Measurements from ENCODE around the gene PRDM15.

PRDM15 gene

DNA sequence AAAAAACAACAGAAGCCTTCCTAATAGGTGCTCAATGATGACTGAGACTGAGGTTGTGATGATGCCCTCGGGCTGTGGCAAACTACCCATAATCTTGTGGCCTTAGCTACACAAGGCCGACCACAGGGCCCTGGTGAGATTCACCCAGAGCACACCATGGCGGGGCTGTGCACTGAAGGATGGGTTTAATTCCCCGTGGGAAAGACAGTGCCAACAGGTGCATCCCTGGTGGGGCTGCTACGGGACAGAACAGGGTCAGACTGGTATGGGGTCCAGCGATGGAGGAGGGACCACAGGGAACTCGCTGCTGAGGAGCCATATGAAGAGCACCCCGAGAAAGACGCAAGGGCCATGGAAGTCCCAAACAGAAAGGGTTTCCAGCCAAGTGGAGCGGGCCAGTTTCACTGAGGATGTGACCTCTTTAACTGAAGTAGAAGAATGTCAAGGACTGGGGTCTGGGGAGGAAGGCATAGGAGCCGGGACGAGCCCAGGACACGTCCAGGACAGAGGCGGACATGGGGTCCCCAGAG is 21.3 kb downstream of the PRDM15 start:
- in situ Hi-C loops (cut with MboI; ENCODE audit: low sequenced_read_pairs, unreplicated experiment) = no loop called here
- TF ChIP-seq, protein P1, sequence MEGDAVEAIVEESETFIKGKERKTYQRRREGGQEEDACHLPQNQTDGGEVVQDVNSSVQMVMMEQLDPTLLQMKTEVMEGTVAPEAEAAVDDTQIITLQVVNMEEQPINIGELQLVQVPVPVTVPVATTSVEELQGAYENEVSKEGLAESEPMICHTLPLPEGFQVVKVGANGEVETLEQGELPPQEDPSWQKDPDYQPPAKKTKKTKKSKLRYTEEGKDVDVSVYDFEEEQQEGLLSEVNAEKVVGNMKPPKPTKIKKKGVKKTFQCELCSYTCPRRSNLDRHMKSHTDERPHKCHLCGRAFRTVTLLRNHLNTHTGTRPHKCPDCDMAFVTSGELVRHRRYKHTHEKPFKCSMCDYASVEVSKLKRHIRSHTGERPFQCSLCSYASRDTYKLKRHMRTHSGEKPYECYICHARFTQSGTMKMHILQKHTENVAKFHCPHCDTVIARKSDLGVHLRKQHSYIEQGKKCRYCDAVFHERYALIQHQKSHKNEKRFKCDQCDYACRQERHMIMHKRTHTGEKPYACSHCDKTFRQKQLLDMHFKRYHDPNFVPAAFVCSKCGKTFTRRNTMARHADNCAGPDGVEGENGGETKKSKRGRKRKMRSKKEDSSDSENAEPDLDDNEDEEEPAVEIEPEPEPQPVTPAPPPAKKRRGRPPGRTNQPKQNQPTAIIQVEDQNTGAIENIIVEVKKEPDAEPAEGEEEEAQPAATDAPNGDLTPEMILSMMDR (IDR thresholded peaks at IDR 0.05; ENCODE audit: borderline replicate concordance, control extremely low read depth, extremely low read depth, insufficient read depth, missing control alignments) = no peak

DNA sequence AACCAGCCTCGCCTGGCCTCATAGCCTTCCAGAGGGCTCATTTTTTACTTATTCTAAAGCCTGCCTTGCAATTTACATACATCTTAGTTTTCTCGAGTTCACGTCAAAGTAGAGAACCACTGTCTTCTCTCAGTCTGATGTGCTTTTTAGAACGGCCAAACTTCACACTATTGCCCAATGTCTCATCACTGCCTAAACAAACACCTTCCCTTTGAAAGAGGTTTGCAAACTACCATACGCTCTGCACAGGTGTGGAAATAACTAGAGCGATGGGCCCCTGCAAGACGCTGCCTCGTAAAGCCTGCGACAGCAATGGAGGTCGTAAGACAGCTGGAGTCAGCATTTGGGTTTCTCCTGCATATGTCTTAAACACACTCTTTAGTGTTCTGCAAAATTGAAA is 22.6 kb downstream of the PRDM15 start:
- no peak for DNase-seq (ENCODE audit: low spot score)
- in situ Hi-C loops (cut with MboI; ENCODE audit: low sequenced_read_pairs, unreplicated experiment) = no loop called here
- TF ChIP-seq, protein P1 (IDR thresholded peaks at IDR 0.05; ENCODE audit: borderline replicate concordance, control extremely low read depth, extremely low read depth, insufficient read depth, missing control alignments) = no peak

More for the DNA sequence above, 21.3 kb downstream of the PRDM15 start:
- DNase-seq (ENCODE audit: low spot score) = no peak

DNA sequence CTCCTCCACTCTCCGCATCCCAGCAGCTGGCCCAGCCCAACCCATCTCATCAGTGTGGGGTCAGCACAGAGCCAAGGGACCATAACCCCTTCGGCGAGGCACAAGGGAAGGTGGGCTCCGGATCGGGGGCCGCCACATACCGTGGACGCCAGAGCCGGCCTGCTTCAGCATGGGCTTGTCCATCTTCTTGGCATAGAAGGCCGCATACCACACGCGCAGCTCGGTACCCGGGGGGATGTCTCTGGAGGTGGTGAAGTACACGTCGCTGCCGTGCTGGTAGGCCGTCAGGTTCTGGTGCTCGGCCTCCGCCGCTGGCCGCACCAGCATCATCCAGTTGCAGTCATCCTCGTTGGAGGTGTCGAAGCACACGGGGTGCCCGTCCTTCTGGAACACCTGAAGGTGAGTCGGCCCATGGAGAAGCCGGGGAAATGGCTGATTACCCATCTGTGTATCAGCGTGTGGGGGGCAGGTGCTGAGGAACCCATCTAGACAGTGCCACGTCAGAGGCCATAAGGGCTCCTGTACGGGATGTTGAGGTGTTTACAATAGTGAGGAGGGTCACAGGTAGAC is 24.6 kb downstream of the PRDM15 start:
- DNase-seq (ENCODE audit: low spot score) = no peak
- TF ChIP-seq, protein P1 (IDR thresholded peaks at IDR 0.05; ENCODE audit: borderline replicate concordance, control extremely low read depth, extremely low read depth, insufficient read depth, missing control alignments) = no peak

DNA sequence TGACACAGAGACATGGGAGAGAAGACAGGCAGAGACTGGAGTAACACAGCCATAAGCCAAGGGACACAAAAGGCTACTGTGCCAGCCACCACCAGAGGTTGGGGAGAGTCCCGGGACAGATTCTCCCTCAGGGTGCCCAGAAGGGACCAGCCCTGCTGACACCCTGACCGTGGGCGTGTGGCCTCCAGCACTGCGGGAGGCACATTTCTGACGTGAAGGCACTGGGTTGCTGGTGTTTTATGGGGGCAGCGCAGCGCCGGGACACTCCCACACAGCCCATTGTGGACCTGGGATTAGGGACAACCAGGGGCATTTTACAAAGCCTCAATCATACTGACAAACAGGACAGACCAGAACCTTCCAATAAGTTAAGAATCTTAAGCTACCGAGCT is 26.2 kb downstream of the PRDM15 start:
- DNase-seq (ENCODE audit: low spot score) = no peak
- TF ChIP-seq, protein P1 (IDR thresholded peaks at IDR 0.05; ENCODE audit: borderline replicate concordance, control extremely low read depth, extremely low read depth, insufficient read depth, missing control alignments) = no peak
- in situ Hi-C loops (cut with MboI; ENCODE audit: low sequenced_read_pairs, unreplicated experiment) = no loop called here

More for the DNA sequence above, 24.6 kb downstream of the PRDM15 start:
- in situ Hi-C loops (cut with MboI; ENCODE audit: low sequenced_read_pairs, unreplicated experiment) = no loop called here

DNA sequence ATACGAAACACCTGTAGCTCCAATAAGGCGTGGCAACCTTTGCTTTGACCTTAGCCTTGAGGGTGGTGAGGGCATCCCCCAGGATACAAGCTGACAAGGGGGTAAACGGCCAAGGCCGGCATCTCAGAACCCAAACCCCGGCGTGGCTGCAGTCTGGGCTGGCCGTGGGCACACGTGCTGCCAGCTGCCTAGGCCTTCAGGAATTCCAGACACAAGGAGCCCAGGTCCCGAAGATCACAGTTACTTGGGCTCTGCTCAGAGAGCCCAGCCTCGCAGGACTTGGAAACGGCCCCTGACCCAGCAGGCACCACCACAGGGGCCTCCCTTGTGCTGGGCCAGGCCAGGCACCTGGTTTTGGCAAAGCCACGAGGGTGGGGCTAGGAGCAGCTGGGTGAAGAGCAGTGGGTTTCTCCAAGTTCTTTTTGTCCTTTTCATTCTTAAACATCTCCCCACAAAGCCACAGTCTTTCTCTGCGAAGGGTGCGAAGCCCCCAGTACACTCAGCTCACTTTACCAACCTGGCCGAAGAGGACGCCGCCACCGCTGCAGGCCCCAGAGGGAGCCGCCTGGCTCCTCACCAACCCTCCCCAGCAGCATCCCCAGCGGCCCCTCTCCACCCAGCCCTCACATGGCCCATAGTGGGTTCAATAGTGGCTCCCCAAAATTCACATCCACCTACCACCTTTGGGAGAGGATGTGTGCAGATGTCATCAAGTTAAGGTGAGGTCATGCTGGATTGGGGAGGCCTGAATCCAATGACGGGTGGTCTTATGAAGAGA is 26.8 kb downstream of the PRDM15 start:
- TF ChIP-seq, protein P1 (IDR thresholded peaks at IDR 0.05; ENCODE audit: borderline replicate concordance, control extremely low read depth, extremely low read depth, insufficient read depth, missing control alignments) = no peak
- in situ Hi-C loops (cut with MboI; ENCODE audit: low sequenced_read_pairs, unreplicated experiment) = no loop called here
- DNase-seq (ENCODE audit: low spot score) = no peak

DNA sequence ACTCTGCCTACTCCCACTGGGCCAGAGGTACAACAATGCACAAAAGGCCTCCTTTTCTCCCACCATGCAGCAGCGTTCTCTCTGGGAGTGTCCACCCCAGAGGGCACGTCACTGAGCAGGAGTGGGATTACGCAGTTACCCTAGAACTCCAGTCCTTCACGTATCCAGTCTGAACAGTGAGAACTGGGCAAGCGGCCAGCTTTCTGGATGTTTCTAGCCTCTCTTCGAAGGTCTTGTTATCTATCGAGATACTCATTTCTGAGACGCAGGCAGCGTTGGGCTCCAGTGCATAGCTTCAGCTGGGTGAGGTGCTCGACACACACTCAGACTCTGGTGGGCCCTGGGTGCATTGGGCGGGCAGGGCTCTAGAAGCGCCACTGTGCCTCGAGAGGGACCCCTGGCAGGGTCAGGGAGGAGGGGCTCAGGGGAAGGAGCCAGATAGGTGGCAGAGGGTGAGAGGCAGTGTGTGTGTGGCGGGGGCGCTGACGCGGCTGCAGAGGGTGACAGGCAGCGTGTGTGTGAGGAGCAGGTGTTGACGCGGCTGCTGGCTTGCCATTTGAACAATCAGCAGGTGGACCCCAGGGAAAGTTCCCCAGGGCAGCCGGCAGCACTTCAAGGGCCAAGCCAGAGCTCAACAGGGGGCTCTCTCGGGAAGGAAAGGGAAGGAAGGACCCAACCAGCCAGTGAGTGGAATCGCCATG is 27.9 kb downstream of the PRDM15 start:
- no peak for DNase-seq (ENCODE audit: low spot score)
- TF ChIP-seq, protein P1 (IDR thresholded peaks at IDR 0.05; ENCODE audit: borderline replicate concordance, control extremely low read depth, extremely low read depth, insufficient read depth, missing control alignments) = no peak
- in situ Hi-C loops (cut with MboI; ENCODE audit: low sequenced_read_pairs, unreplicated experiment) = no loop called here

Data from GM13976 (cell line).